NCI-H1930 (cell line): Measurements from ENCODE around the gene DAGLB.
A peak's percentile ranks its signal among the peaks of the same experiment; 100 is the strongest.
"Not testable (repeated sequence)": the region's sequence is repeated elsewhere in the genome, so short reads cannot be mapped to it uniquely, and the experiment has no call there.

Source experiments
- DNase-seq, 2 experiments: peaks; one replicate each; lab custom pipeline; 2025; lab: John Stamatoyannopoulos, UW

Gene DAGLB

DNA sequence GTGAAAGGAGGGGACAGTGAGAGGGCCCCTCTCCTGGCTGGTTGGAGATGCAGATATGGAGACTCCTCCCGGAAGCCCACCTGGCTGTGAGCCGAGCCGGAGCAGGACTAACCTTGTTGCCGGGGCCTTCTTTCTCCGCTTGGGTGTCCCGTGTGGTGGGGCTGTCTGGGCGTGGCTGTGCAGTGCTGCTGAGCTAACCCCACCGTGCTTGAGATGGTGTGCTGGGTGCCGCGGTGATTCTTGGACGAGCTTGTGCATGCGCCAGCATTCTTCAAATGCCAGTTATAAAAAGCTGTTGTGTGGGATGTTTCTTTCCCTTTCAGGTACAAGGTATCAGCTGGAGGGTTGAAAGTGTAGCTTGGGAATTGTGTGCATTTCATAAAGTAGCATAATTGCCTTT is 48.8 kb downstream of the DAGLB start:
- no peak for DNase-seq

- not testable (repeated sequence) for DNase-seq
Measured at GRCh38 chr7:6397759-6398495, 49.8 kb downstream of the DAGLB start.

GRCh38 chr7:6395898-6396595 is 51.7 kb downstream of the DAGLB start:
- DNase-seq = no peak

DNA sequence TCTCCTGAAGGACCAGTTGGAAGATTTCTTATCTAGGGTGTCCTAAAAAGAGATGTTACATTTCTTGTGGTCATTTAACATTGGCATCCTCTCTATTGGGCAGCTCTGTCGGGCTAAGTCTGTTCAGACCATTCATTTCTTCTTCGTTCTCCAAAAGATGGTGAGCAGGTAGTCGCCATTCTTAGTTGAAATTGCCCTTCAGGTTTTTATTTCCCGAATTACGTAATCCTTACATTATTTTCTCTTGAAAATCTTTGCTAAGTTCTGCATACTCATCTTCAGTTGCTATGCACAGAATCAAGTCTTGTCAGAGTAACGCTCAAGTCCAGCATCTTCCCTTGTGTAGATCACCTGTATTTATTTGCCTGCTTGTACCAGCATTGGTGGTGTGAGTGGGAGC is 53.6 kb downstream of the DAGLB start:
- DNase-seq = no peak

- DNase-seq = no peak
Measured at GRCh38 chr7:6393667-6394056, 54.1 kb downstream of the DAGLB start.

DNA sequence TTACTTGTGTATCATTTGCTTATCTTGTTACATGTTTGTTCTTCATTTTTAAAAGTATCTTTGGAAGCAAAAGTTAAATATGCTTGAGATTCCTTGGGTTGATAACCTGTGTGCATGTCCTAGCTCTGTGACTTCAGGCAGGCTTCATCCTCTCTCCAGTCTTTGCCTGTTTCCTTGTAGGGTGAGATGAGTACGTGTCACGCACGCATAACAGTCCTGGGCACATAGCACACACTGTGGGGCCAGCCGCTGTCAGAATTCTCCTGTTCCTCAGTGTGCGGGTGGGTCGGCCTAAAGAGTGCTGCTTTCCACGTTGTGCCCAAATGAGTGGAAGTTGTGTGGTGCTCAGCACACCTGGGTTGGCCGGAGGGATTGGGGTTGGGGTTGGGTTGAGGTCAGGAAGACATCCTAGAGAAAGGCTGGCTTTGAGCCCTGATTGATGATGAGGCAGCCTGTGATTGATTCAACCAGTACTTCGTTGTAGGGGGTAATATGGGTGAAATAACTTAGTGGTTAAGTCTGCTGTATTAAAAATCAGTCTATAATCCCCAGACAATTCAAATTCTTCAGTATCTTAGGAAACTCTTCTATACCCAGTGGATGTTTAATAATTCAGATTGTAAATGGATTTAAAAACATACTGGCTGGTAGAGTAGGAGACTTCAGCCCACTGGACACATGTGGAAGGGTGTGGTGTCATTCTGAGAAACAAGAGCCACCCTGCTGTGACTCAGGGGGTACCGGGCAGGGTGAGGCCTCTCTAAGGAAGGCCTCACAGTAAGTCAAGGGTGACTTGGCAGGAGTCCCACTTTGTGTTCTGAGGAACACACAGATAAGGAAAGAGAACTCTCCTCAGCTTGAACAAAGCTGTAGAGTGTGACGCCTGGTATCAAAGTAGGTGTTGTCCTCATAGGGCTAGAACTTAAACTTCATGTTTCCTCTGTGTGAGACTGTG is 54.8 kb downstream of the DAGLB start:
- no peak for DNase-seq

GRCh38 chr7:6389728-6390127 is 58.0 kb downstream of the DAGLB start:
- no peak for DNase-seq

DNA sequence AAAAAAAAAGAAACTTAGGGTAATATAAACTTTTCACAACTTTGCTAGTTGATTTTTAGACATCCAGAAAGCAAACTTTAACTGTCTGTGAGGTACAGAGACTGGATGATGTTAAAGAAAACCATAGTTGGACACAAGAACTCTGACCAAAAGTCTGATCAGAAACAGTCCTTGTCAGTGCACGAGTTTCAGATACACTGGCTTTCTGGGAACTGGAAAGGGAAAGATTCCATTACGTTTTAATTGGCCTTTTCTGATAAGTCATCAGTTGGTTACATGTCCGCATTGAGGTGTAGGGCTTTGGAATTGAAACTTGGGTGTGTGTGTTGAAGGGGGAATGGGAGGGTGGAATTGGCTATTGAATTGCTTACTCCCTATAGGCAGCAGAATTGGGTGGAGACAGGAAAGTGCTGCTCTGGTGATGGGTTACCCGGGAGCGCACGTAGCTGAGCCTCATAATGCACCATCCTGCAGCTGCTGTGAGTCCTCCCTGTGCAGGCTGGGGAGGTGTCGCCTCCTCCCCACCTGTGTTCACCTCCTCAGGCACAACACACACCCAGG is 59.9 kb downstream of the DAGLB start:
- DNase-seq = no peak

DNA sequence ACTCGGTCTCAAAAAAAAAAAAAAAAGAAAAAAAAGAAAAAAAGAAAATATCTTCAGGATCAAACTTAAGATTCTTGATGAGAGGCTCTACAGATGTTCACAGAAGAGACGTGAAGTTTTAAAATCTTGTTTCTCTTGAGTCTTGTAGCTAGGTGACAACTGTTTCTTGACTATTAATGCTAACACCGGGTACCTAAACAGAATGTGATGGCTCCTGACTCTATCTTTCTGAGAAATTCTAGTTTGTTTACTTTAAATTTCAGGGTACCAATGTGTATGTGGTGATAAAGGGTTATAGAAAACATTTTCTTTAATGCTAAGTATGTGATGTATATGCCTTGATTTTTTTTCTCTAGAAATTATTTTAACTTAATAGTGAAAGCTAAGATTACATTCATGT is 61.0 kb downstream of the DAGLB start:
- DNase-seq = no peak

- no peak for DNase-seq
Measured at GRCh38 chr7:6385909-6386560, 61.7 kb downstream of the DAGLB start.

- no peak for DNase-seq
Measured at GRCh38 chr7:6385110-6385781, 62.5 kb downstream of the DAGLB start.

DNA sequence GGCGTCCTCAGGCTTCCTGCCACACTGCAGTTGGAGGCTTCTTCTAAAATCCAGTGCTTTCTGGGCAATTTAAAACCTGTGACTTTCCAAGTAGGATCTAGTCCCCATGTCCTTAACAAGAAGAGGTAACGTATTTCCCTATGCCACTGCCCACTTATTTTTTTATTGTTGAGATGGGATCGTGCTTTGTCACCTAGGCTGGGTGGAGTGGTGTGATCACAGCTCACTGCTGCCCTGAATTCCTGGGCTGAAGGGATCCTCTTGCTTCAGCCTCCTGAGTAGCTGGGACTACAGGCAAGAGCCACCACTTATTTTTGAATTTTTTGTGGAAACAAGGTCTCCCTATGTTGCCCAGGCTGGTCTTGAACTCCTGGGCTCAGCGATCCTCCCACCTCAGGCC is 63.4 kb downstream of the DAGLB start:
- no peak for DNase-seq

DNA sequence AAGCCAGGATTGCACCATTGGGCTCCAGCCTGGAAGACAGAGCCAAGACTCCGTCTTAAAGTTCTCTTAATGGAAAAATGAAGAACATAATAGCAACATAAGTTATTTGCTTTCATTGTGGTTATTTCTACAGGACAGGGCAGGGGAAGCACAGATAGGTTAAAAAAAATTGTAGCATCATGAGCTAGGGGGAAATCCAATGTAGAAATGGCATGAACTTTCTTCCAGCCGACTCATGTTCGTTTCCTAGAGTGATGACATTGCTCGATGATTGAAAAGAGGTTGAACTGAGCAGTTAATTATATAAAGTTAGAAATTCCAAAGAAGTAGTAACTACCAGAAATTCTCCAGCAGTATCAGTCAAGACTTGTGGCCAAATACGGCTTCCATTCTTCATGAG is 64.9 kb downstream of the DAGLB start:
- no peak for DNase-seq

- not testable (repeated sequence) for DNase-seq
Measured at GRCh38 chr7:6381846-6382245, 65.9 kb downstream of the DAGLB start.

DNA sequence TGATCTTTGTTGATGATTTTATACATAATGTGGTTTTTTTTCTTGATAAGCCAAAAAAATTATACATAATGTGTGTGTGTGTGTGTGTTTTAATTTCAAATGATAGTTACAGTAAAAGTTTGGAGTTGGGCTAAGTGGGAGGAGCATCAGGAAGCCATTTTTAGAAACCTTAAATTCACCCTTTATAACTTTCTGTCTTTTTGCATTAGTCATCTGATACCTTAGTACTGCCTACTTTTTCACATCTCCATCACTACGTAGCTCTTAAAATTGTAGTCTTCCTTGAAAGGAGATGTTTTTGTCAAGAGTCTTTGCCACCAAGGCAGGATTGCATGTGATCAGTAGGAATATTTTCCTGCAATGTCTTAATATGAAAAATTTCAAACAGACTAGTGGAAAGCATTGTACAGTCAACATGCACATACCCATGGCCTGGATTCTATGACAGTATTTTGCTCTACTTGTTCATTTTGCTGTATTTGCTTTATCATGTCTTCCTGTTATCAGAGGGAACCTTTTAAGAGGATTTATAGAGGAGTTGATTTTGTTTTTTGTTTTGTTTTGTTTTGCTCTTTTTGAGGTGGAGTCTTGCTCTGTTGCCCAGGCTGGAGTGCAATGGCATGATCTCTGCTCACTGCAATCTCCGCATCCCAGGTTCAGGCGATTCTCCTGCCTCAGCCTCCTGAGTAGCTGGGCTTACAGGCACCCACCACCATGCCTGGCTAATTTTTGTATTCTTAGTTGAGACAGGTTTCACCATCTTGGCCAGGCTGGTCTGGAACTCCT is 67.3 kb downstream of the DAGLB start:
- no peak for DNase-seq

- no peak for DNase-seq
Measured at GRCh38 chr7:6379886-6380285, 67.9 kb downstream of the DAGLB start.

- DNase-seq = not testable (repeated sequence)
Measured at GRCh38 chr7:6378556-6378955, 69.2 kb downstream of the DAGLB start.

DNA sequence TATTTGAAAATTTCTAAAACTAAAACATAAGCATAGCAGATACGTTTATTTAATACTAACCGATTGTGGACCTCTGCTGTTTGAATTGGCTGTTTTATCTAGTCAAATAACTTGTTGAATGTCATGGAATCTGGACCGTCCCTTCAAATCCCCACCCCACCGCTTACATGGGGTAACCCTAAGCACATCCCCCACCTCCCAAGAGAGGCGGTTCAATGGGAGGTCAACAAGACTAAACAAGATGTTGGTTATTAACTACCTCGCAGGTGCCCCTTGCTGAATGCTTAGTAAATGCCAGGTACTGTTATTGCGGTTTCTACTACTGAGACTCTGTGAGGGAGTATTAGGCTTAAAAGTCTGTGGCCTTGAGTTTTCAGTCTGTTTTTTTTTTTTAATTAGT is 70.9 kb downstream of the DAGLB start:
- DNase-seq = peak in 1 of 2 experiments; percentile 18

GRCh38 chr7:6375348-6376101 is 72.2 kb downstream of the DAGLB start:
- no peak for DNase-seq
